IMR-90 (cell line): ENCODE results near the gene SPINT2. TPM values are rescaled to one million over a fixed set of nuclear protein-coding genes. Genes with fewer than 3 reads are reported as not detected.

Source experiments
- ATAC-seq: fragments of 200-7000 bp; cut with Tn5 transposase; 2 replicates; pipeline ENCODE4 v1.9.1; 2020; ENCODE audit warnings: low read depth, mild to moderate bottlenecking, moderate library complexity
- BruUV-seq: library from RNA; stranded (reverse); fragments of 400-500 nt; replicated peaks from 2 replicates; lab custom pipeline; 2021; lab: Mats Ljungman, UMichigan
- CTCF ChIA-PET: fragments of 300-600 bp; formaldehyde crosslinking; extraction: SDS; loops from one replicate; lab custom pipeline; 2021; ENCODE audit warnings: antibody characterized with exemption; lab: Yijun Ruan, JAX
- POLR2A ChIA-PET: fragments of 300-600 bp; sonication (Branson Sonifier 250); formaldehyde crosslinking; loops from one replicate; lab custom pipeline; 2022; ENCODE audit warnings: antibody characterized with exemption; ENCODE audit not compliant: unreplicated experiment; lab: Charles Lee
- DNase-seq: peaks from one replicate; pipeline ENCODE4 v3.0.0; 2013
- H2AFZ ChIP-seq: replicated peaks from 2 replicates; pipeline ENCODE3; 2013; ENCODE audit warnings: low read length, mild to moderate bottlenecking; ENCODE audit not compliant: poor library complexity
- H2AK5ac ChIP-seq: 2 replicates; pipeline ENCODE4 v1.6.1; 2013; ENCODE audit warnings: low read depth, low read length, inconsistent platforms
- H2AK9ac ChIP-seq: replicated peaks from 2 replicates; pipeline ENCODE3; 2013; ENCODE audit warnings: mild to moderate bottlenecking, low read depth, low read length, moderate library complexity; ENCODE audit not compliant: poor library complexity
- H2BK120ac ChIP-seq: 2 replicates; pipeline ENCODE4 v1.6.1; 2013; ENCODE audit warnings: low read depth, low read length, inconsistent platforms
- H2BK15ac ChIP-seq: 3 replicates; pipeline ENCODE4 v1.6.1; 2013; ENCODE audit warnings: low read depth, low read length, inconsistent platforms
- H2BK20ac ChIP-seq: 2 replicates; pipeline ENCODE4 v1.6.1; 2013; ENCODE audit warnings: low read depth, mild to moderate bottlenecking, inconsistent platforms, low read length, moderate library complexity
- H2BK5ac ChIP-seq: 2 replicates; pipeline ENCODE4 v1.6.1; 2013; ENCODE audit warnings: mild to moderate bottlenecking, low read depth, low read length, inconsistent platforms; ENCODE audit not compliant: poor library complexity, severe bottlenecking
- H3K14ac ChIP-seq: replicated peaks from 2 replicates; pipeline ENCODE4 v1.6.1; 2013; ENCODE audit warnings: low read depth, low read length, inconsistent platforms
- H3K18ac ChIP-seq: 2 replicates; pipeline ENCODE4 v1.6.1; 2013; ENCODE audit warnings: low read depth, low read length, control low read depth
- H3K23ac ChIP-seq: 2 replicates; pipeline ENCODE4 v1.6.1; 2013; ENCODE audit warnings: low read depth, low read length, inconsistent platforms
- H3K27ac ChIP-seq: 2 replicates; pipeline ENCODE4 v1.5.1; 2013; ENCODE audit warnings: mild to moderate bottlenecking, control low read depth, low read length; ENCODE audit not compliant: insufficient read depth
- H3K27me3 ChIP-seq: 2 replicates; pipeline ENCODE4 v1.6.1; 2013; ENCODE audit warnings: low read length; ENCODE audit not compliant: control insufficient read depth, insufficient read depth
- H3K36me3 ChIP-seq: 2 replicates; pipeline ENCODE4 v1.6.1; 2013; ENCODE audit warnings: low read length, mixed read lengths; ENCODE audit not compliant: control insufficient read depth, insufficient read depth
- H3K4ac ChIP-seq: 2 replicates; pipeline ENCODE4 v1.6.1; 2013; ENCODE audit warnings: low read depth, low read length, inconsistent platforms
- H3K4me1 ChIP-seq: 2 replicates; pipeline ENCODE4 v1.6.1; 2013; ENCODE audit warnings: low read length, mixed read lengths; ENCODE audit not compliant: control insufficient read depth, insufficient read depth
- H3K4me2 ChIP-seq: 2 replicates; pipeline ENCODE4 v1.6.1; 2013; ENCODE audit warnings: low read depth, mild to moderate bottlenecking, control low read depth, low read length, moderate library complexity
- H3K4me3 ChIP-seq: 2 replicates; pipeline ENCODE4 v1.5.1; 2013; ENCODE audit warnings: low read depth, mild to moderate bottlenecking, control low read depth, low read length, moderate library complexity; ENCODE audit not compliant: insufficient read depth
- H3K56ac ChIP-seq: 2 replicates; pipeline ENCODE4 v1.6.1; 2013; ENCODE audit warnings: low read length, inconsistent platforms; ENCODE audit not compliant: insufficient read depth; ENCODE audit errors: extremely low read depth
- H3K79me1 ChIP-seq, 2 experiments: 2 replicates each; pipeline ENCODE4 v1.6.1; 2013; ENCODE audit warnings: low read length in 2 of 2, inconsistent platforms in 1 of 2, low read depth in 1 of 2
- H3K9ac ChIP-seq: 2 replicates; pipeline ENCODE4 v1.6.1; 2013; ENCODE audit warnings: low read depth, low read length, control low read depth
- H3K9me1 ChIP-seq: 2 replicates; pipeline ENCODE4 v1.6.1; 2013; ENCODE audit warnings: low read length, inconsistent platforms; ENCODE audit not compliant: insufficient read depth
- H3K9me3 ChIP-seq: 2 replicates; pipeline ENCODE4 v1.6.1; 2013; ENCODE audit warnings: low read length; ENCODE audit not compliant: control insufficient read depth, insufficient read depth
- H4K20me1 ChIP-seq: 2 replicates; pipeline ENCODE4 v1.6.1; 2013; ENCODE audit warnings: low read length, inconsistent platforms; ENCODE audit not compliant: insufficient read depth
- H4K5ac ChIP-seq: 2 replicates; pipeline ENCODE4 v1.6.1; 2013; ENCODE audit warnings: mild to moderate bottlenecking, low read depth, low read length, control low read depth
- H4K8ac ChIP-seq, 2 experiments: 2 replicates each; pipeline ENCODE4 v1.6.1; 2013; ENCODE audit warnings: low read depth in 2 of 2, low read length in 2 of 2, control low read depth in 1 of 2, inconsistent platforms in 1 of 2
- H4K91ac ChIP-seq: 2 replicates; pipeline ENCODE4 v1.6.1; 2013; ENCODE audit warnings: low read depth, low read length, inconsistent platforms; ENCODE audit not compliant: insufficient read depth
- BHLHE40 ChIP-seq: fragments of 150-350 bp; IDR thresholded peaks from 2 replicates; pipeline ENCODE4 v1.6.1; 2016; ENCODE audit warnings: mild to moderate bottlenecking, low read depth, low read length
- CHD1 ChIP-seq: IDR thresholded peaks from 2 replicates; pipeline ENCODE4 v1.6.1; 2012; ENCODE audit warnings: low read depth, low read length, improper control_type of control experiment
- ELK1 ChIP-seq: fragments of 150-350 bp; IDR thresholded peaks from 2 replicates; pipeline ENCODE4 v1.6.1; 2016; ENCODE audit warnings: low read depth, mild to moderate bottlenecking, low read length, moderate library complexity, borderline replicate concordance
- MAZ ChIP-seq: IDR thresholded peaks from 2 replicates; pipeline ENCODE4 v1.6.1; 2012; ENCODE audit warnings: low read depth, mild to moderate bottlenecking, low read length, improper control_type of control experiment, moderate library complexity, borderline replicate concordance
- NFE2L2 ChIP-seq: fragments of 150-350 bp; IDR thresholded peaks from 2 replicates; pipeline ENCODE4 v1.6.1; 2016; ENCODE audit warnings: low read depth, mild to moderate bottlenecking, low read length
- POLR2A ChIP-seq: IDR thresholded peaks from 2 replicates; pipeline ENCODE4 v1.6.1; 2012; ENCODE audit warnings: mild to moderate bottlenecking, low read depth, low read length
- RCOR1 ChIP-seq: IDR thresholded peaks from 2 replicates; pipeline ENCODE4 v1.6.1; 2012; ENCODE audit warnings: mild to moderate bottlenecking, low read length, improper control_type of control experiment; ENCODE audit not compliant: insufficient replicate concordance
- RFX5 ChIP-seq: IDR thresholded peaks from 2 replicates; pipeline ENCODE4 v1.8.0; 2012; ENCODE audit warnings: low read depth, mild to moderate bottlenecking, low read length, moderate library complexity
- WGBS, 2 experiments: methylation state at CpG; one replicate each; pipeline versions ENCODE4 v1.1.5 to v1.1.7; 2013; ENCODE audit warnings: missing lambda C conversion rate in 2 of 2; ENCODE audit not compliant: insufficient read length in 1 of 2; ENCODE audit errors: extremely low coverage in 2 of 2; 5-methylcytosine and 5-hydroxymethylcytosine counted together
- dilution Hi-C: fragments of 300-500 bp; cut with HindIII; formaldehyde crosslinking; loops from one replicate; pipeline ENCODE4 v1.14.3; 2018; ENCODE audit warnings: low sequenced_read_pairs; ENCODE audit not compliant: unreplicated experiment
- in situ Hi-C: fragments of 300-500 bp; cut with MboI; formaldehyde crosslinking; loops from 3 replicates; pipeline ENCODE4 v1.14.3; 2019; ENCODE audit warnings: low sequenced_read_pairs, inconsistent platforms, mixed read lengths
- intact Hi-C: fragments of 100-400 bp; cut with micrococcal nuclease; formaldehyde crosslinking; loops from 2 replicates; pipeline ENCODE4 v1.10.0; 2022
- polyA plus RNA-seq, 3 experiments: library from polyadenylated mRNA; depleted of rRNA; stranded (reverse); fragments of >200 nt; gene quantifications; 2 replicates each; pipeline ENCODE4 v1.2.3, GENCODE V29; 2012; ENCODE audit warnings: low replicate concordance in 1 of 3
- total RNA-seq: library from RNA; depleted of rRNA; stranded (reverse); fragments of >200 nt; gene quantifications from 2 replicates; pipeline ENCODE4 v1.2.3, GENCODE V29; 2012

SPINT2 gene
- total and polyA plus RNA-seq, 2 of the 4 experiments (the other 2 are of a cell fraction), result 0.54 to 1.2 TPM

GRCh38 chr19:38219221-38219620, 45.2 kb upstream of the SPINT2 start:
- Histone ChIP-seq H3K18ac (no peak overlapping the region), H3K56ac (no peak overlapping the region), H2BK5ac (no peak overlapping the region), H3K4me2 (no peak overlapping the region), H4K20me1 (no peaks in the 10 kb centered on the region), H4K91ac (no peak overlapping the region), H3K9me1 (peaks cover 7% of the 10 kb centered on the region), H2AK9ac (no peak overlapping the region), H4K8ac (no peak overlapping the region), H3K36me3 (peaks cover 2% of the 10 kb centered on the region; the same call in 1 of the 2 replicates), H3K4ac (no peak overlapping the region), H3K4me1 (peaks cover 1% of the 10 kb centered on the region; the same call in 1 of the 2 replicates), H2BK20ac (no peak overlapping the region), H3K9ac (no peak overlapping the region), H2BK120ac (no peak overlapping the region), H2AFZ (no peak overlapping the region), H4K5ac (no peak overlapping the region), H3K23ac (no peak overlapping the region), H2BK15ac (no peak overlapping the region), H2AK5ac (no peak overlapping the region), H3K27ac (no peak overlapping the region), H3K4me3 (no peak overlapping the region), H3K79me1 (peaks cover 8 to 16% of the 10 kb centered on the region in 2 experiments), H3K14ac (no peak overlapping the region), H3K9me3 (no peaks in the 10 kb centered on the region), H3K27me3 (no peaks in the 10 kb centered on the region)
- dilution Hi-C loops, result no loop called here
- ChIA-PET CTCF (no interaction called here), POLR2A (no interaction called here)
- no peak for ATAC-seq
- in situ Hi-C loops, result no loop called here
- DNase-seq, result no peak
- intact Hi-C loops, result no loop called here
- TF ChIP-seq POLR2A (no peak), CHD1 (no peak), ELK1 (no peak), RCOR1 (no peak), BHLHE40 (no peak), RFX5 (no peak), NFE2L2 (no peak), MAZ (no peak)
- WGBS, 2 experiments, result 100% methylated on average over 1 of the region's 10 CpGs; no CpG with 5 or more reads in 1 of the 2 experiments
- BruUV-seq, result no TSS peak
